HG02973 (cell line): Measurements from ENCODE around the gene WASHC2C.
"Not testable (repeated sequence)": the region's sequence is repeated elsewhere in the genome, so short reads cannot be mapped to it uniquely, and the experiment has no call there.

ENCODE experiments used
- ATAC-seq: cut with Tn5 transposase; IDR thresholded peaks from one replicate; pipeline ENCODE4 v1.9.1; 2021; ENCODE audit warnings: moderate library complexity; ENCODE audit not compliant: unreplicated experiment

Gene WASHC2C

GRCh38 chr10:45768334-45768733 lies 41.3 kb downstream of the WASHC2C start:
- not testable (repeated sequence) for ATAC-seq

DNA sequence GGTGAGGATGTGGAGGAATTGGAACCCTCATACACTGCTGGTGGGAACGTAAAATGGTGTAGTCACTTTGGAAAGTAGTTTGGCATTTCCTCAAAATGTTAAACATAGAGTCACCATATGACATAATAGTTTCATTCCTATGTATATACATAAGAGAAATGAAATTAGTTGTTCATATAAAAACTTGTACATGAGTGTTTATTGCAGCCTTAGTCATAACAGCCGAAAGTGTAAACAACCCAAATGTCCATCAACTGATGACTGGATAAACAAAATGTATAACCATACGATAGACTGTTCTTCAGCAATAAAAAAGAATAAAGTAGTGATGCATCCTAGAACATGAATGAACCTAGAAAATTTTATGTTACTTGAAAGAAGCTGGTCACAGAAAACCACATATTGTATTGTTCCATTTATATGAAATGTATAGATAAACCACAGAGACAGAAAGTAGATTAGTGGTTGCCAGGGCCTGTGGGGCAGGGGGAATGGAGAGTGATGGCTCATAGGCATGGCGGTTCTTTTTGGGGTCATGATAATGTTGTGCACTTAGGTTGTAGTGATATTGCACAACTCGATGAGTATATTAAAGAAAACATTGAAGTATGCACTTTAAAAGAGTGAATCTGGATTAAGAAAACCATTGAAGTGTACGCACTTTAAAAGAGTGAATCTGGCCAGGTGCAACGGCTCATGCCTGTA lies 44.8 kb downstream of the WASHC2C start:
- not testable (repeated sequence) for ATAC-seq

DNA sequence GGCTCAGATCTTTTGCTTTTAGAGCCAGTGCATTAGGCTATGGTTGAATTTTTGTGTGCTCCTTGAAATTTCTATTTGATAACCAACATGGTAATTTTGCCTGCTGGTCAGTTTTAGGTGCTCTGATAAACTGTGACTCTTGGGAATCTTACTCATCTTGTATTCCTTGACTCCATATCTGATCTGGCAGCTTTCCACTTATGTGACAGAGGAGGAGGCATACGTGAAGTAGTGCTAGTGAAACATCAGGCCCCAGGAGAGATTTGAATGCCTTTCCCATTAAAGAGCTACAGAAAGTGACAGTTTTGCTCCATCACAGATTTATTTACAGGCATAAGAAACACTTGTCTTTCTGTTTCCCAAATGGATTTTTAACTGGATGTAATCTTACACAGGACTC lies 59.2 kb downstream of the WASHC2C start:
- not testable (repeated sequence) for ATAC-seq

GRCh38 chr10:45787212-45787741 lies 60.2 kb downstream of the WASHC2C start:
- ATAC-seq: not testable (repeated sequence)

GRCh38 chr10:45789991-45790390 lies 62.9 kb downstream of the WASHC2C start:
- not testable (repeated sequence) for ATAC-seq

- not testable (repeated sequence) for ATAC-seq
These were observed 63.8 kb downstream of the WASHC2C start for GRCh38 chr10:45790694-45791426.

DNA sequence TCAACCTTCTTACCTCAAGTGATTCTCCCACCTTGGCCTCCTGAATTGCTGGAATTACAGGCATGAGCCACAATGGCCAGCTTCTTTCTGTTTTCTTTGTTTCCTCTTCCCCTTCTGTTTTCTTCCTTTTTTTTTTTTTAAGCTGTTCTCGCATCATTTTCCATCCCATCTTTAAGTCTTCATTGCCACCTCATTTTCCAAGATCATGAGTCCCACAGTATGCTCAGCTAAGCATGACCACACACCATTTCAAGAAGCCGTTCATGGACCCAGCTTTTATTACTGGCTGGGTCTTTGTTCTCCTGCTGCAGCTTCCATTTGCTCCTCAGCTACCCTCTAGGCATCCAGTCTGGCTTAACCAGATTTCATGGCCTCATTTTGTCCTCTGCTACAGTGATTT lies 67.7 kb downstream of the WASHC2C start:
- ATAC-seq: not testable (repeated sequence)

GRCh38 chr10:45803060-45804010 lies 76.3 kb downstream of the WASHC2C start:
- not testable (repeated sequence) for ATAC-seq

GRCh38 chr10:45804996-45805395 lies 77.9 kb downstream of the WASHC2C start:
- not testable (repeated sequence) for ATAC-seq

DNA sequence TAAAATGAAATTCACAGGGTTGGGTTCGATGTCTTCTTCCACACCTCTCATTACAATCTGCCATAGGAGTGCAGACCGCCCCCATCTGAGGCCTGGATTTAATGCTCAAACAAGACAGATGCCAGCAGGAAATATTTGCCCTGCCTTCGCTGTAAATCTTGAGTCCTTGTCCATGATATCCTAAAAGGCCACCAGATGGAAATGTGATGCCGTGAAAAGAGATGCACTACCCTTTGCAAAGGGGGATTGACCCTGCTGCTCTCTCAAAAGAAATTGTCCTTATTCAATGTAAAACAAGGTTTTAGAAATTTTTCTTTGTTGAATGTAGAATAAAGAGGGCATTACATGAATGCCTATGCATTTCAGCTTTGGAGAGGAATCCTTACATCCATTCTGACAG lies 82.8 kb downstream of the WASHC2C start:
- no peak for ATAC-seq

- no peak for ATAC-seq
These were observed 84.0 kb downstream of the WASHC2C start for GRCh38 chr10:45811075-45811474.

DNA sequence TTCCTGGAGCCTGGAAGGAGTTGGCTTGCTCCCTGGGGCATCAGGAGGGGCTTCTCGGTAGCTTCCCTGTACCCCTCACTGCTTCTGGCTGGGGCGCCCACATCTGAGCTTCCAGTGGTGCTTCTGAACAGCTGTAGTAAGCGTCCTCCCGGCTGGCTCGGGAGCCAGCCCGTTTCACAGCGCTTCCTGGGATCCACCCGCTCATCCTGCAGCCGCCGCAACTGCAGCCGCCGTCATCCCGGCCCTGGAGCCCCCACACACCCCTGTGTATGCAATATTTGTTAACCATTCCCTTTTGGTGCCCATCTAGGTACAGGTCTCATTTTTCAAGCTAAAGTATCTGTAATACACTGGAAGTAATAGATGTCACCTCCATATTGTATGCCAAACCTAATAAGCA lies 85.9 kb downstream of the WASHC2C start:
- ATAC-seq: not testable (repeated sequence)

DNA sequence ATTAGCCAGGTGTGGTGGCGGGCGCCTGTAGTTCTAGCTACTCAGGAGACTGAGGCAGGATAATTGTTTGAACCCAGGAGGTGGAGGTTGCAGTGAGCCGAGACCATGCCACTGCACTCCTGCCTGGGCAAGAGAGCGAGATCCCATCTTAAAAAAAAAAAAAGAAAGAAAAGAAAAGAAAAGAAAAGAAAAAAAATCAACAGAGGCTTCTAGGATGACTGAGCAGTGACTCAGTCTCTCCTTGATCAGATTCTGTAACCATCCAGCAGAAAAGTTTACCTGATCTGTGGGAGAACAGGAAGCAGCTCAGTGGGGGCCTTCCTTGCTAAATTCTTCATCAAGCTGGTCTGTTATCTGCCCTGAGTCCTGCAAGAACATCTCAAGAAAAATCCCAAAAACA lies 87.1 kb downstream of the WASHC2C start:
- not testable (repeated sequence) for ATAC-seq

GRCh38 chr10:45817130-45817859 lies 90.2 kb downstream of the WASHC2C start:
- ATAC-seq: no peak

- no peak for ATAC-seq
These were observed 90.8 kb downstream of the WASHC2C start for GRCh38 chr10:45817912-45818311.

GRCh38 chr10:45819552-45819951 lies 92.5 kb downstream of the WASHC2C start:
- no peak for ATAC-seq

DNA sequence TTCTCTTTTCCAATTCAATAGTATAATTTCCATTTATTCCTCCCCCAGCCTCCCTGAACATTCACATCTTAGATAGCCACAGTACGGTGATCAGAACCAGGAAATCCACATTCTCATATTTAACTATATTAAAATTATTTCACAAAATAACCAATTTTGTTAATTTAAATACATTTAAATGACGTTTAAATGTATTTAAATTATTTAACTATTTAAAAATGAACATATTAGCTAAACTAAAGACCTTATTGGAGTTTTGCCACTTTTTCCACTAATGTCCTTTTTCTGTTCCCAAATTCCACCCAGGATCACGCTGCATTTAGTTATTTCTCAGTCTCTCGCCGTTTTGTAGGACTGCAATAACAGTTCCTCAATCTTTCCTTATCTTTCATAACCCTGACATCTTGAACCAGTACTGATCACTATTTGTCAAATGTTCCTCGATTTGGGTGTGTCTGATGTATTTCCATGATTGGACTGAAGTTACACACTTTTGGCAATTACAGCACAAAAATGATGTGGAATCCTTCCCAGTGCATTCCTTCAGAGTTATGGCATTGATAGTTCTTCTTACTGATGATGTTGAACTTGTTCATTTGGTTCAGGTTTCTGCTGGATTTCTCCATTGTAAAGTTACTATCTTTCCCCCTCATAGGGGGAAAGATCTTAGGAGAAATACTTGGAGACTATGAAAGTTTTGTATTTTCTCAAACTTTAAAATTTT lies 93.2 kb downstream of the WASHC2C start:
- not testable (repeated sequence) for ATAC-seq

GRCh38 chr10:45822918-45823317 lies 95.9 kb downstream of the WASHC2C start:
- ATAC-seq: not testable (repeated sequence)
